Testis (tissue), 2 donors: ENCODE results near the gene SYTL1.

Source experiments
- POLR2A ChIP-seq: fragments of 450-650 bp; IDR thresholded peaks from one replicate; pipeline ENCODE4 v1.6.1; 2017; ENCODE audit warnings: antibody characterized with exemption, mild to moderate bottlenecking, moderate library complexity
- TF ChIP-seq, protein P1 (sequence below), 3 experiments: fragments of 450-650 bp in 2 of 3; fragments of 200-600 bp in 1 of 3; sonication (generic) in 1 of 3; IDR thresholded peaks; one replicate each; pipeline ENCODE4 v1.5.1; 2016 to 2019; ENCODE audit warnings: antibody characterized with exemption in 3 of 3, mild to moderate bottlenecking in 2 of 3, moderate library complexity in 1 of 3

DNA sequence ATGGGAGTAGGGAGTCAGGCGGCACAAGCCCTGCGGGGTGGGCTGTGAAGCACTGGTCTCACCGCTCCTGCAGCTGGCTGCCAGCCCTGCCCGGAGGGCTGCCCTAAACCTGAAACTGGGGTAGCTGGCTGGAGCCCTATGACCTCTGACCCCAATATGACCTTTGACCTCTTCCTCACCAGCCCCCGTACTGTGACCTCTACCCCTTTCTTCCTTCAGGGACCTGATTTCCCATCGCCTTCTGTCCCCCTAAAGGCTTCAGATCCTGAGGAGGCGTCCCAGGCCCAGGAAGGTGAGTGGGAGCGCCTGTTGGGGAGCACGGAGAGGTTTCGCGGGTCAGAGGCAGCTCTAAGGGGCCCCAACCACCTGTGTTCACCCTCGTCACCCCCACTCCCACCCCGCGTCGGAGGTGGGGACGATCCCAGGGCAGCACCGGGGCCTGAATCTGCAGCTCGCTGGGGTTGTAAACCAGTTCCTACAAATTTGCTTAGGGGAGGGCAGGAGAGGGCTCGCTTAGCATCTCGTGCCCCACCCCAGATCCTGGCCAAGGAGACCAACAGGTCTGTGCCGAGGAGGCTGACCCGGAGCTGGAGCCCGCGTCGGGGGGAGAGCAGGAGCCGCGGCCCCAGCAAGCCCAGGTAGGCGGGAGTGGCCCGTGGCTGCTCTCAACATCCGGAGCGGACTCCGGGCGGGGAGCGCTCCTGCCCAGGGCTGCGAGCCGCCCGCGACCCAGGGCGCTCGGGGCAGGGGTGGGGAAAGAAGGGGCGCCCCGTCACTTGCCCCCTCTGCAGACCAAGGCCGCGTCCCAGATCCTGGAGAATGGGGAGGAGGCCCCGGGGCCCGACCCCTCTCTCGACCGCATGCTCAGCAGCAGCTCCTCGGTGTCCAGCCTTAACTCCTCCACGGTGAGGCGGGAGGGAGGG is 7.3 kb downstream of the SYTL1 start:
- TF ChIP-seq, protein P1, sequence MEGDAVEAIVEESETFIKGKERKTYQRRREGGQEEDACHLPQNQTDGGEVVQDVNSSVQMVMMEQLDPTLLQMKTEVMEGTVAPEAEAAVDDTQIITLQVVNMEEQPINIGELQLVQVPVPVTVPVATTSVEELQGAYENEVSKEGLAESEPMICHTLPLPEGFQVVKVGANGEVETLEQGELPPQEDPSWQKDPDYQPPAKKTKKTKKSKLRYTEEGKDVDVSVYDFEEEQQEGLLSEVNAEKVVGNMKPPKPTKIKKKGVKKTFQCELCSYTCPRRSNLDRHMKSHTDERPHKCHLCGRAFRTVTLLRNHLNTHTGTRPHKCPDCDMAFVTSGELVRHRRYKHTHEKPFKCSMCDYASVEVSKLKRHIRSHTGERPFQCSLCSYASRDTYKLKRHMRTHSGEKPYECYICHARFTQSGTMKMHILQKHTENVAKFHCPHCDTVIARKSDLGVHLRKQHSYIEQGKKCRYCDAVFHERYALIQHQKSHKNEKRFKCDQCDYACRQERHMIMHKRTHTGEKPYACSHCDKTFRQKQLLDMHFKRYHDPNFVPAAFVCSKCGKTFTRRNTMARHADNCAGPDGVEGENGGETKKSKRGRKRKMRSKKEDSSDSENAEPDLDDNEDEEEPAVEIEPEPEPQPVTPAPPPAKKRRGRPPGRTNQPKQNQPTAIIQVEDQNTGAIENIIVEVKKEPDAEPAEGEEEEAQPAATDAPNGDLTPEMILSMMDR (IDR thresholded peaks at IDR 0.05) = no peak
- TF ChIP-seq POLR2A = no peak
